SU-DHL-6 (cell line): ENCODE measurements around the gene DNM1L.

Experiments
- H2AFZ ChIP-seq: fragments of 200-600 bp; sonication (generic); 2 replicates; pipeline ENCODE4 v1.6.1; 2014; ENCODE audit warnings: low read depth, mild to moderate bottlenecking, moderate library complexity, mixed read lengths, antibody characterized with exemption, low read length; ENCODE audit not compliant: severe bottlenecking
- H3F3A ChIP-seq: fragments of 200-600 bp; shearing (Covaris generic); 2 replicates; pipeline ENCODE4 v1.6.0; 2016; ENCODE audit warnings: antibody characterized with exemption, mild to moderate bottlenecking; ENCODE audit not compliant: insufficient read depth
- H3K27ac ChIP-seq: fragments of 200-600 bp; sonication (generic); 2 replicates; pipeline ENCODE4 v1.5.1; 2016; ENCODE audit warnings: low read depth, mild to moderate bottlenecking, low read length, moderate library complexity, mixed read lengths
- H3K27me3 ChIP-seq: fragments of 200-600 bp; sonication (generic), shearing (Covaris generic); 2 replicates; pipeline ENCODE4 v1.6.0; 2014; ENCODE audit warnings: mild to moderate bottlenecking, low read length
- H3K36me3 ChIP-seq: fragments of 200-600 bp; sonication (generic); 2 replicates; pipeline ENCODE4 v1.6.1; 2014; ENCODE audit warnings: mild to moderate bottlenecking, low read length, mixed read lengths
- H3K4me2 ChIP-seq: fragments of 300-600, 200-600 bp; shearing (Covaris generic), sonication (generic); 2 replicates; pipeline ENCODE4 v1.6.0; 2014; ENCODE audit warnings: low read length, low read depth, mild to moderate bottlenecking; ENCODE audit not compliant: poor library complexity, severe bottlenecking
- H3K4me3 ChIP-seq: fragments of 200-600 bp; sonication (generic); 2 replicates; pipeline ENCODE4 v1.5.1; 2014; ENCODE audit warnings: antibody characterized with exemption, low read length, mild to moderate bottlenecking, mixed read lengths; ENCODE audit not compliant: insufficient read depth, poor library complexity, severe bottlenecking
- H3K79me2 ChIP-seq: fragments of 200-600 bp; sonication (generic); 2 replicates; pipeline ENCODE4 v1.6.1; 2014; ENCODE audit warnings: mild to moderate bottlenecking, low read length, moderate library complexity; ENCODE audit not compliant: insufficient read depth
- H3K9ac ChIP-seq: fragments of 200-600 bp; sonication (generic); 2 replicates; pipeline ENCODE4 v1.7.0; 2014; ENCODE audit warnings: mild to moderate bottlenecking, low read length
- H3K9me2 ChIP-seq: fragments of 200-600 bp; sonication (generic); replicated peaks from 2 replicates; pipeline ENCODE4 v1.6.1; 2014; ENCODE audit warnings: low read length; ENCODE audit not compliant: insufficient read depth
- H3K9me3 ChIP-seq: fragments of 200-600 bp; sonication (generic); 2 replicates; pipeline ENCODE4 v1.6.1; 2014; ENCODE audit warnings: low read length, mixed read lengths; ENCODE audit not compliant: insufficient read depth
- H4K20me1 ChIP-seq: fragments of 200-600 bp; sonication (generic); 2 replicates; pipeline ENCODE4 v1.6.1; 2014; ENCODE audit warnings: low read depth, mild to moderate bottlenecking, antibody characterized with exemption, low read length, moderate library complexity, mixed read lengths
- CTCF ChIP-seq: fragments of 200-600 bp; sonication (generic); IDR thresholded peaks from one replicate; pipeline ENCODE4 v1.5.1; 2017; ENCODE audit warnings: antibody characterized with exemption, mild to moderate bottlenecking, low read length, moderate library complexity; ENCODE audit not compliant: insufficient read depth, poor library complexity, severe bottlenecking
- EZH2phosphoT487 ChIP-seq: fragments of 200-600 bp; sonication (generic), shearing (Covaris generic); conservative IDR thresholded peaks from 2 replicates; pipeline ENCODE4 v1.6.1; 2018; ENCODE audit warnings: mild to moderate bottlenecking, antibody characterized with exemption, low read length, moderate library complexity, mixed read lengths

Gene DNM1L

GRCh38 chr12:32651956-32652210 is 27.2 kb upstream of the DNM1L start:
- Histone ChIP-seq H2AFZ (no peak overlapping the region), H3K27me3 (no peaks in the 10 kb centered on the region), H3K9me3 (no peaks in the 10 kb centered on the region), H3K79me2 (no peaks in the 10 kb centered on the region), H3K36me3 (no peaks in the 10 kb centered on the region), H3F3A (no peaks in the 10 kb centered on the region), H3K4me2 (no peak overlapping the region), H3K9me2 (no peaks in the 10 kb centered on the region), H4K20me1 (no peaks in the 10 kb centered on the region), H3K9ac (no peak overlapping the region), H3K4me3 (no peak overlapping the region), H3K27ac (no peak overlapping the region)
- TF ChIP-seq EZH2phosphoT487 (no peak), CTCF (no peak)

- Histone ChIP-seq H3F3A (no peaks in the 10 kb centered on the region), H3K27ac (no peak overlapping the region), H3K27me3 (no peaks in the 10 kb centered on the region), H4K20me1 (no peaks in the 10 kb centered on the region), H2AFZ (no peak overlapping the region), H3K4me2 (no peak overlapping the region), H3K79me2 (no peaks in the 10 kb centered on the region), H3K9me2 (no peaks in the 10 kb centered on the region), H3K36me3 (no peaks in the 10 kb centered on the region), H3K9me3 (no peaks in the 10 kb centered on the region), H3K4me3 (no peak overlapping the region), H3K9ac (no peak overlapping the region)
- TF ChIP-seq CTCF (no peak), EZH2phosphoT487 (no peak)
Observed at GRCh38 chr12:32659908-32660440, 19.1 kb upstream of the DNM1L start.

GRCh38 chr12:32661706-32662105 is 17.4 kb upstream of the DNM1L start:
- Histone ChIP-seq H3K9ac (no peak overlapping the region), H3K4me3 (no peak overlapping the region), H3K9me3 (no peaks in the 10 kb centered on the region), H3K9me2 (no peaks in the 10 kb centered on the region), H3K36me3 (no peaks in the 10 kb centered on the region), H4K20me1 (no peaks in the 10 kb centered on the region), H2AFZ (no peak overlapping the region), H3K27me3 (no peaks in the 10 kb centered on the region), H3F3A (no peaks in the 10 kb centered on the region), H3K79me2 (no peaks in the 10 kb centered on the region), H3K4me2 (no peak overlapping the region), H3K27ac (no peak overlapping the region)
- no peak for TF ChIP-seq EZH2phosphoT487
- no peak for TF ChIP-seq CTCF

DNA sequence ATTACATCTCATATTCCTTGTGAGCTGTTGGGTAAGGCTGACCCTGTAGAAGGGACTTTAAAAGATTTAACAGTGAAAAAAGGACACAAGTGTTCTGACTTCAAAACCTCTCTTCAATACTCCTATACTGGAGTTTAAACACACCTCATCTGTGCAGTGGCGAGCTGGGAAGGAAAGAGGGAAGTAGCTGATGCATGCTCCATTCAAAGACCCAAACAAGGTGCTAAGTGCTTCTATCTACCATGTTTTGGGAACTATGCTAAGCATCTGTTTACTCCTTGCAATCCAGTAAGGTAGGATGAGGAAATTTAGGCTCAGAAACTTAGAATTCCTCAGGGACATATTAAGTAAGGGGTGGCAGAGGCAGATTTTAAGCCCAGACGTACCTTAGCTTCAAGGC is 16.4 kb upstream of the DNM1L start:
- H3K36me3 ChIP-seq = no peaks in the 10 kb centered on the region
- no peak overlapping the region for H3K4me3 ChIP-seq
- H3F3A ChIP-seq = no peaks in the 10 kb centered on the region
- no peaks in the 10 kb centered on the region for H3K79me2 ChIP-seq
- H2AFZ ChIP-seq = peak overlapping the region; percentile 34
- H4K20me1 ChIP-seq = no peaks in the 10 kb centered on the region
- H3K27ac ChIP-seq = no peak overlapping the region
- H3K9me3 ChIP-seq = no peaks in the 10 kb centered on the region
- no peaks in the 10 kb centered on the region for H3K27me3 ChIP-seq
- H3K4me2 ChIP-seq = no peak overlapping the region
- H3K9me2 ChIP-seq = no peaks in the 10 kb centered on the region
- no peak overlapping the region for H3K9ac ChIP-seq
- TF ChIP-seq CTCF (no peak), EZH2phosphoT487 (no peak)
